ENCODE results near the gene EFL1.

DNA sequence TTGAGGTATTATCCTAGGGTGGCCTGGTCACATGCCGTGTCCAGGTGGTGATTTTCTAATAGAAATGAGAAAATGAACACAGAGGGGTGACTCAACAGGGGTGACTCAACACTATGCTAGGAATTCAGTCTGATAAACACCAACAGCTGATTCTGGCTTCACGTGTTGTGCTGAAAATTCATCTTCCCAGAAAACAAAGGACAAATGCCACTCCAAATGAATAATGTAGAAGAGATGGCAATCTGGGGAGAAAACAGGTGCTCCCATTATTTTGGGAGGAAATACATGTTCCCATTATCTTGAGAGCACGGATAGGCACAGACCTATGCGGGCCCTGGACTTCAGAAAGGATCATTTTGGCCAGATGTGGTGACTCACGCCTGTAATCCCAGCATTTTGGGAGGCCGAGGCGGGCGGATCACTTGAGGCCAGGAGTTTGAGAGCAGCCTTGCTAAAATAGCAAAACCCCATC is 115.5 kb downstream of the EFL1 start:
- no peak for TF ChIP-seq EZH2 (IDR thresholded peaks at IDR 0.05; ENCODE audit: low read length)
- TF ChIP-seq, protein P1, sequence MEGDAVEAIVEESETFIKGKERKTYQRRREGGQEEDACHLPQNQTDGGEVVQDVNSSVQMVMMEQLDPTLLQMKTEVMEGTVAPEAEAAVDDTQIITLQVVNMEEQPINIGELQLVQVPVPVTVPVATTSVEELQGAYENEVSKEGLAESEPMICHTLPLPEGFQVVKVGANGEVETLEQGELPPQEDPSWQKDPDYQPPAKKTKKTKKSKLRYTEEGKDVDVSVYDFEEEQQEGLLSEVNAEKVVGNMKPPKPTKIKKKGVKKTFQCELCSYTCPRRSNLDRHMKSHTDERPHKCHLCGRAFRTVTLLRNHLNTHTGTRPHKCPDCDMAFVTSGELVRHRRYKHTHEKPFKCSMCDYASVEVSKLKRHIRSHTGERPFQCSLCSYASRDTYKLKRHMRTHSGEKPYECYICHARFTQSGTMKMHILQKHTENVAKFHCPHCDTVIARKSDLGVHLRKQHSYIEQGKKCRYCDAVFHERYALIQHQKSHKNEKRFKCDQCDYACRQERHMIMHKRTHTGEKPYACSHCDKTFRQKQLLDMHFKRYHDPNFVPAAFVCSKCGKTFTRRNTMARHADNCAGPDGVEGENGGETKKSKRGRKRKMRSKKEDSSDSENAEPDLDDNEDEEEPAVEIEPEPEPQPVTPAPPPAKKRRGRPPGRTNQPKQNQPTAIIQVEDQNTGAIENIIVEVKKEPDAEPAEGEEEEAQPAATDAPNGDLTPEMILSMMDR (optimal IDR thresholded peaks at IDR 0.05 in 1 of 3, IDR thresholded peaks at IDR 0.05 in 1 of 3, conservative IDR thresholded peaks at IDR 0.05 in 1 of 3; ENCODE audit: extremely low read depth in 1 of 3, insufficient read depth in 2 of 3, low read length in 3 of 3): no peak
